Stomach (tissue), 9 donors: ENCODE data around the gene DERA. TPM values are rescaled to one million over a fixed set of nuclear protein-coding genes. Genes with fewer than 3 reads are reported as not detected.

Source experiments
- DNase-seq, 2 donors: peaks; one replicate each; pipeline versions ENCODE4 v3.0.0 to v3.0.0-alpha.2; 2013 to 2019
- H3K27ac ChIP-seq, 5 donors: fragments of 200-600 bp in 4 of 5; sonication (generic) in 4 of 5; one replicate each; pipeline ENCODE4 v1.5.1; 2013 to 2019; ENCODE audit warnings: mild to moderate bottlenecking in 1 of 5, moderate library complexity in 1 of 5
- H3K27me3 ChIP-seq, 3 donors: fragments of 200-600 bp; sonication (generic); one replicate each; pipeline ENCODE4 v1.5.1; 2017 to 2019; ENCODE audit warnings: mixed run types in 1 of 3
- H3K36me3 ChIP-seq, 4 donors: fragments of 200-600 bp; sonication (generic); 1 replicate in 3 of 4; 2 replicates in 1 of 4; pipeline ENCODE4 v1.5.1; 2016 to 2019
- H3K4me1 ChIP-seq, 4 donors: fragments of 200-600 bp; sonication (generic); one replicate each; pipeline ENCODE4 v1.5.1; 2016 to 2019
- H3K4me3 ChIP-seq, 4 donors: fragments of 200-600 bp; sonication (generic) in 3 of 4; one replicate each; pipeline ENCODE4 v1.5.1; 2016 to 2019; ENCODE audit warnings: mild to moderate bottlenecking in 1 of 4
- H3K9me3 ChIP-seq, 4 donors: fragments of 200-600 bp; sonication (generic); one replicate each; pipeline ENCODE4 v1.5.1; 2016 to 2019
- EP300 ChIP-seq: sonication (generic); formaldehyde crosslinking; IDR thresholded peaks from one replicate; pipeline ENCODE4 v1.6.1; 2017; ENCODE audit warnings: antibody characterized with exemption
- POLR2A ChIP-seq, 4 donors: fragments of 450-650 bp; IDR thresholded peaks; one replicate each; pipeline ENCODE4 v1.6.1; 2016; ENCODE audit warnings: antibody characterized with exemption in 4 of 4, control low read depth in 2 of 4, mild to moderate bottlenecking in 1 of 4, moderate library complexity in 1 of 4
- POLR2AphosphoS5 ChIP-seq, 3 donors: sonication (generic); formaldehyde crosslinking; IDR thresholded peaks; one replicate each; pipeline ENCODE4 v1.6.1; 2016; ENCODE audit warnings: antibody characterized with exemption in 3 of 3
- WGBS, 5 donors: extraction: QIAGEN DNeasy Blood & Tissue Kit in 3 of 5; methylation state at CpG; one replicate each; pipeline versions ENCODE4 v1.1.5 to v1.1.7; 2013 to 2018; 5-methylcytosine and 5-hydroxymethylcytosine counted together
- intact Hi-C: fragments of 100-400 bp; cut with DNase I; formaldehyde crosslinking; loops from one replicate; pipeline ENCODE4 v1.15.1; 2023; ENCODE audit warnings: low total_unique reads
- polyA plus RNA-seq, 3 donors: library from polyadenylated mRNA; stranded (reverse); fragments of 200-250 nt; gene quantifications; one replicate each; pipeline ENCODE4 v1.2.3, GENCODE V29; 2013
- total RNA-seq, 5 donors: library from RNA; depleted of rRNA; stranded (reverse); fragments of >200 nt; gene quantifications; one replicate each; pipeline versions ENCODE4 v1.1.0 to v1.2.3, GENCODE V29; 2014 to 2016
- TF ChIP-seq, protein P1 (sequence below), 7 experiments: fragments of 450-650 bp in 4 of 7; fragments of 200-600 bp in 3 of 7; sonication (generic) in 3 of 7; IDR thresholded peaks; one replicate each; pipeline ENCODE4 v1.5.1; 2016 to 2019; ENCODE audit warnings: antibody characterized with exemption in 7 of 7, control low read depth in 2 of 7, mild to moderate bottlenecking in 1 of 7
- donor health status: healthy with polysubstance abuse.
- donor health status: Bipolar disorder and iron deficiency.
- donor health status: healthy.

Gene DERA
- total and polyA plus RNA-seq, 8 donors: 3.2 to 53.6 (median 23.5) TPM

DNA sequence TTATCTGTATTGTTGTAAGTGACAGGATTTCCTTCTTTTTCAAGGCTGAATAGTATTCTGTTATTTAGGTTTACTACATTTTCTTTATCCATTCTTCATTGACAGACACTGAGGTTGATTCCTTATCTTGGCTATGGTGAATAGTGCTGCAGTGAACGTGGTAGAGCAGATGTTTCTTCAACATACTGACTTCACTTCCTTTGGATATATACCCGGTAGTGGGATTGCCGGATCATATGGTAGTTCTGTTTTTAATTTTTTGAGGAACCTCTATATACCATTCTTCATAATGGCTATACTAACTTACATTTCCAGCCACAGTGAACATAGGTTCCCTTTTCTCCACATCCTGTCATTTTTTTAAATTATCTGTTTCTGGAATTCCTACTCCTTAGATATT lies 21.8 kb downstream of the DERA start:
- Histone ChIP-seq H3K9me3 (no peaks in the 10 kb centered on the region), H3K36me3 (no peaks in the 10 kb centered on the region), H3K4me3 (no peak overlapping the region), H3K27ac (no peak overlapping the region), H3K27me3 (no peaks in the 10 kb centered on the region), H3K4me1 (peaks cover 0 to 9% (median 0%) of the 10 kb centered on the region in 4 donors)
- no peak for TF ChIP-seq POLR2A (IDR thresholded peaks at IDR 0.05)
- TF ChIP-seq POLR2AphosphoS5 (IDR thresholded peaks at IDR 0.05): no peak
- TF ChIP-seq, protein P1, sequence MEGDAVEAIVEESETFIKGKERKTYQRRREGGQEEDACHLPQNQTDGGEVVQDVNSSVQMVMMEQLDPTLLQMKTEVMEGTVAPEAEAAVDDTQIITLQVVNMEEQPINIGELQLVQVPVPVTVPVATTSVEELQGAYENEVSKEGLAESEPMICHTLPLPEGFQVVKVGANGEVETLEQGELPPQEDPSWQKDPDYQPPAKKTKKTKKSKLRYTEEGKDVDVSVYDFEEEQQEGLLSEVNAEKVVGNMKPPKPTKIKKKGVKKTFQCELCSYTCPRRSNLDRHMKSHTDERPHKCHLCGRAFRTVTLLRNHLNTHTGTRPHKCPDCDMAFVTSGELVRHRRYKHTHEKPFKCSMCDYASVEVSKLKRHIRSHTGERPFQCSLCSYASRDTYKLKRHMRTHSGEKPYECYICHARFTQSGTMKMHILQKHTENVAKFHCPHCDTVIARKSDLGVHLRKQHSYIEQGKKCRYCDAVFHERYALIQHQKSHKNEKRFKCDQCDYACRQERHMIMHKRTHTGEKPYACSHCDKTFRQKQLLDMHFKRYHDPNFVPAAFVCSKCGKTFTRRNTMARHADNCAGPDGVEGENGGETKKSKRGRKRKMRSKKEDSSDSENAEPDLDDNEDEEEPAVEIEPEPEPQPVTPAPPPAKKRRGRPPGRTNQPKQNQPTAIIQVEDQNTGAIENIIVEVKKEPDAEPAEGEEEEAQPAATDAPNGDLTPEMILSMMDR (IDR thresholded peaks at IDR 0.05): no peak
- no peak for TF ChIP-seq EP300
- DNase-seq: no peak
- intact Hi-C loops: no loop called here
- 86 to 97% (median 91%) methylated on average over 3 of the region's 3 CpGs for WGBS, 5 donors

DNA sequence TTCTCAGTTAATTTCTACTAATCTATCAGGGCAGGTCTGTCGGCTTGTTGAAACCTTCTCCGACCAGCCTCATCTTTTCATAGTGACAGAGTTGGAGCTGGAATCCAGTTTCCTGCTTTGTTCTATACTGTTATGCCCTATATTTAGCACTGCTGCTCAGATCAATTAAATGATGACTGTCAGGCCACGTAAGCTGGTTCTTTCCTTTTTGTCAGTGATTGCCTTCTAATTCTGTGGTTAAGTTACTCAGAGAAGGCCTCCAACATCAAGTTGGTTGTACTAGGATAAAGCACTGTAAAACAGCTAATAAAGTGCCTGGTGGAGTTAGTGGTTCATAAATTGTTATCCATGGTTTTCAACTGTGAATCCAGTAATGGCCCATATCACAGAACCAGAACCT lies 22.6 kb downstream of the DERA start:
- no peak overlapping the region for H3K4me3 ChIP-seq
- no peak for TF ChIP-seq EP300
- no peak for TF ChIP-seq POLR2A (IDR thresholded peaks at IDR 0.05)
- intact Hi-C loops: no loop called here
- H3K27me3 ChIP-seq: no peaks in the 10 kb centered on the region
- H3K9me3 ChIP-seq: peaks cover 0 to 2% (median under 1%) of the 10 kb centered on the region in 4 donors
- peaks cover 0 to 2% (median 0%) of the 10 kb centered on the region in 4 donors for H3K36me3 ChIP-seq
- no peak overlapping the region for H3K27ac ChIP-seq
- 68 to 97% (median 93%) methylated on average over 3 of the region's 3 CpGs for WGBS, 5 donors
- DNase-seq: no peak
- peaks cover 0 to 5% (median 0%) of the 10 kb centered on the region in 4 donors for H3K4me1 ChIP-seq

DNA sequence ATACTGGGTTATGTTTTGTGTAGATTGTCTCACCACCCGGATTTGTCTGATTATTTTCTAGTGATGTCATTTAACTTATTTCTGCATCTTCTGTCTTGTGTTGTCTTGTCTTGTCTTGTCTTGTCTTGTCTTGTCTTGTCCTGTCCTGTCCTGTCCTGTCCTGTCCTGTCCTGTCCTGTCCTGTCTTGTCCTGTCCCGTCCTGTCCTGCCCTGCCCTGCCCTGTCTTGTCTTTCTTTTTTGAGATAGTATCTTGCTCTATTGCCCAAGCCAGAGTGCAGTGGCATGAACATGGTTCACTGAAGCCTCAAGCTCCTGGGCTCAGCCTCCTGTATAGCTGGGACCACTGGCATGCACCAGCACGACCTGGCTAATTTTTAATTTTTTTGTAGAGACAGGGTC lies 25.6 kb downstream of the DERA start:
- Histone ChIP-seq H3K9me3 (peaks cover 0 to 9% (median 6%) of the 10 kb centered on the region in 4 donors), H3K27me3 (no peaks in the 10 kb centered on the region), H3K4me3 (no peak overlapping the region), H3K36me3 (peaks cover 0 to 7% (median 0%) of the 10 kb centered on the region in 4 donors), H3K27ac (no peak overlapping the region), H3K4me1 (no peaks in the 10 kb centered on the region)
- no peak for DNase-seq
- TF ChIP-seq, protein P1 (IDR thresholded peaks at IDR 0.05): no peak
- TF ChIP-seq POLR2A (IDR thresholded peaks at IDR 0.05) (no peak), EP300 (no peak), POLR2AphosphoS5 (IDR thresholded peaks at IDR 0.05) (no peak)
- WGBS, 5 donors: 88 to 94% (median 91%) methylated on average over 3 of the region's 3 CpGs
- intact Hi-C loops: no loop called here

DNA sequence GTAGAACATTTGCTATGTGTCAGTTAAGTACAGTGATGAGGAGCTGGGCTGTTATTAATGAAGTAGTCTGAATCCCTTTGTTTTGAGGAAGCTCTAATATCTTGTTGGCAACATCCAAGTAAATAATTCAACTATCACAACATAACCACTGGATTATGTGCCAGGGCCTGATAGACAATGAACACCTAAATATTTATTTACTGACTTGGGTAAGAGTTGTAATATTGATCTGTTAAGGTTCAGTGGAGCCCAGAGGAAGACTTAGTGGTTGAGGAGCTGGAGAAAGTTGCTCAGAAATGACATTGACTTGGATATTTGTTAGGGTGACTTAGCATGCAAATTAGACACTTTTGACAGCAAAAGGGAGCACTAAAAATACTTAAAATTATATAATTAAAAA lies 26.8 kb downstream of the DERA start:
- DNase-seq: no peak
- H3K27me3 ChIP-seq: no peaks in the 10 kb centered on the region
- TF ChIP-seq POLR2AphosphoS5 (IDR thresholded peaks at IDR 0.05) (no peak), EP300 (no peak), POLR2A (IDR thresholded peaks at IDR 0.05) (no peak)
- TF ChIP-seq, protein P1 (IDR thresholded peaks at IDR 0.05): no peak
- H3K4me1 ChIP-seq: no peaks in the 10 kb centered on the region
- intact Hi-C loops: no loop called here
- H3K36me3 ChIP-seq: peaks cover 0 to 7% (median 0%) of the 10 kb centered on the region in 4 donors
- no peak overlapping the region for H3K27ac ChIP-seq
- peaks cover 0 to 9% (median 6%) of the 10 kb centered on the region in 4 donors for H3K9me3 ChIP-seq
- H3K4me3 ChIP-seq: no peak overlapping the region

DNA sequence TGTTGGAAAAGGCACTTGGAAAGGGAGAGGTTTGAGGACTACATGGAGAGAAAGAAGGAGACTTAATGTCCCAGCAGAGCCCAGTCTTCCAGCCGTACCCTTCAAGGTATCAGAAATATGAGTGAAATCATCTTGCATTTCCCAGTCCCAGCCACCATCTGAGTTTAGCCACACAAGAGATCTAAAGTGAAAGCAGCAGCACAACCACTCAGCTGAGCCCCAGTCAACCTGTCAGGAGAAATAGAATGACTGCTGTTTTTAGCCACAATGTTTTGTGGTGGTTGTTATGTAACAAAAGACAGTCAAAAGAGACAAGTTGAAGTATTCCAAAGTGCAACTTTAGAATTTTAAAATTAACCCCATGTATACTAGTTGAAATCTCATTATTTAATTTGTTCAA lies 28.0 kb downstream of the DERA start:
- Histone ChIP-seq H3K9me3 (peaks cover 0 to 9% (median 6%) of the 10 kb centered on the region in 4 donors), H3K27me3 (no peaks in the 10 kb centered on the region), H3K36me3 (peaks cover 0 to 7% (median 0%) of the 10 kb centered on the region in 4 donors), H3K4me3 (no peak overlapping the region), H3K4me1 (no peaks in the 10 kb centered on the region), H3K27ac (no peak overlapping the region)
- DNase-seq: no peak
- 89 to 98% (median 95%) methylated on average over 1 of the region's 1 CpG for WGBS, 5 donors
- intact Hi-C loops: no loop called here
- TF ChIP-seq EP300: no peak
- TF ChIP-seq, protein P1 (IDR thresholded peaks at IDR 0.05): no peak
- TF ChIP-seq POLR2A (IDR thresholded peaks at IDR 0.05): no peak
- no peak for TF ChIP-seq POLR2AphosphoS5 (IDR thresholded peaks at IDR 0.05)
